ENCODE data around the gene SERPINI1. TPM values are rescaled to one million over a fixed set of nuclear protein-coding genes. Genes with fewer than 3 reads are reported as not detected.

The SERPINI1 gene
- total RNA-seq, 1 experiment from 2014 or later = 8.0 TPM

GRCh38 chr3:167714871-167715270 lies 20.6 kb upstream of the SERPINI1 start:
- H3K36me3 ChIP-seq (ENCODE audit: control insufficient read depth, insufficient read depth, low read length) = peaks cover 19% of the 10 kb centered on the region
- no peaks in the 10 kb centered on the region for H3K4me1 ChIP-seq (ENCODE audit: control insufficient read depth, insufficient read depth, low read length)
- H3K27me3 ChIP-seq (ENCODE audit: control insufficient read depth, insufficient read depth, low read length) = no peaks in the 10 kb centered on the region
- ChIA-PET CTCF (interaction anchor here (0.7 kb wide), 1 partner anchor 15 kb away, joined by 4 read pairs; no protein-coding TSS in a partner anchor), POLR2A (no interaction called here)
- in situ Hi-C loops (cut with HindIII; ENCODE audit: low pct_unique_long_range_greater_than_20kb, low sequenced_read_pairs) (no loop called here), intact Hi-C loops (cut with micrococcal nuclease; ENCODE audit: unreplicated experiment) (no loop called here)
- no TSS peak for BruUV-seq (replicated peaks)
- H3K4me3 ChIP-seq (ENCODE audit: low read depth in 2 of 2, low read length in 2 of 2) = no peak overlapping the region
- ATAC-seq (no peak), DNase-seq (ENCODE audit: low read depth, low spot score) (no peak)
- no peaks in the 10 kb centered on the region for H3K9me3 ChIP-seq (ENCODE audit: control insufficient read depth, insufficient read depth, low read depth, low read length)
- no peak for TF ChIP-seq TCF7L2 (IDR thresholded peaks at IDR 0.05; ENCODE audit: low read depth, low read length)
- TF ChIP-seq SIN3A (IDR thresholded peaks at IDR 0.05; ENCODE audit: borderline replicate concordance, insufficient read depth, low read depth, low read length) = no peak
- no peak; the same call in 1 of the 2 replicates for TF ChIP-seq CTCF (IDR thresholded peaks at IDR 0.05)
- TF ChIP-seq POLR2AphosphoS5 (IDR thresholded peaks at IDR 0.05; ENCODE audit: low read depth, low read length) = no peak
- TF ChIP-seq, protein P1, sequence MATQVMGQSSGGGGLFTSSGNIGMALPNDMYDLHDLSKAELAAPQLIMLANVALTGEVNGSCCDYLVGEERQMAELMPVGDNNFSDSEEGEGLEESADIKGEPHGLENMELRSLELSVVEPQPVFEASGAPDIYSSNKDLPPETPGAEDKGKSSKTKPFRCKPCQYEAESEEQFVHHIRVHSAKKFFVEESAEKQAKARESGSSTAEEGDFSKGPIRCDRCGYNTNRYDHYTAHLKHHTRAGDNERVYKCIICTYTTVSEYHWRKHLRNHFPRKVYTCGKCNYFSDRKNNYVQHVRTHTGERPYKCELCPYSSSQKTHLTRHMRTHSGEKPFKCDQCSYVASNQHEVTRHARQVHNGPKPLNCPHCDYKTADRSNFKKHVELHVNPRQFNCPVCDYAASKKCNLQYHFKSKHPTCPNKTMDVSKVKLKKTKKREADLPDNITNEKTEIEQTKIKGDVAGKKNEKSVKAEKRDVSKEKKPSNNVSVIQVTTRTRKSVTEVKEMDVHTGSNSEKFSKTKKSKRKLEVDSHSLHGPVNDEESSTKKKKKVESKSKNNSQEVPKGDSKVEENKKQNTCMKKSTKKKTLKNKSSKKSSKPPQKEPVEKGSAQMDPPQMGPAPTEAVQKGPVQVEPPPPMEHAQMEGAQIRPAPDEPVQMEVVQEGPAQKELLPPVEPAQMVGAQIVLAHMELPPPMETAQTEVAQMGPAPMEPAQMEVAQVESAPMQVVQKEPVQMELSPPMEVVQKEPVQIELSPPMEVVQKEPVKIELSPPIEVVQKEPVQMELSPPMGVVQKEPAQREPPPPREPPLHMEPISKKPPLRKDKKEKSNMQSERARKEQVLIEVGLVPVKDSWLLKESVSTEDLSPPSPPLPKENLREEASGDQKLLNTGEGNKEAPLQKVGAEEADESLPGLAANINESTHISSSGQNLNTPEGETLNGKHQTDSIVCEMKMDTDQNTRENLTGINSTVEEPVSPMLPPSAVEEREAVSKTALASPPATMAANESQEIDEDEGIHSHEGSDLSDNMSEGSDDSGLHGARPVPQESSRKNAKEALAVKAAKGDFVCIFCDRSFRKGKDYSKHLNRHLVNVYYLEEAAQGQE (IDR thresholded peaks at IDR 0.05; ENCODE audit: insufficient read depth in 1 of 2, low read depth in 2 of 2, low read length in 1 of 2) = no peak
- no peak overlapping the region for H3K27ac ChIP-seq (ENCODE audit: low read length)

GRCh38 chr3:167716920-167717319 lies 18.6 kb upstream of the SERPINI1 start:
- DNase-seq (ENCODE audit: low read depth, low spot score) (no peak), ATAC-seq (no peak)
- no peaks in the 10 kb centered on the region for H3K9me3 ChIP-seq (ENCODE audit: control insufficient read depth, insufficient read depth, low read depth, low read length)
- ChIA-PET CTCF (no interaction called here), POLR2A (no interaction called here)
- H3K4me1 ChIP-seq (ENCODE audit: control insufficient read depth, insufficient read depth, low read length) = no peaks in the 10 kb centered on the region
- peaks cover 19% of the 10 kb centered on the region for H3K36me3 ChIP-seq (ENCODE audit: control insufficient read depth, insufficient read depth, low read length)
- TF ChIP-seq SIN3A (IDR thresholded peaks at IDR 0.05; ENCODE audit: borderline replicate concordance, insufficient read depth, low read depth, low read length) (no peak), TCF7L2 (IDR thresholded peaks at IDR 0.05; ENCODE audit: low read depth, low read length) (no peak), POLR2AphosphoS5 (IDR thresholded peaks at IDR 0.05; ENCODE audit: low read depth, low read length) (no peak), CTCF (IDR thresholded peaks at IDR 0.05) (no peak)
- TF ChIP-seq, protein P1 (IDR thresholded peaks at IDR 0.05; ENCODE audit: insufficient read depth in 1 of 2, low read depth in 2 of 2, low read length in 1 of 2) = no peak
- no peak overlapping the region for H3K4me3 ChIP-seq (ENCODE audit: low read depth in 2 of 2, low read length in 2 of 2)
- no peak overlapping the region for H3K27ac ChIP-seq (ENCODE audit: low read length)
- BruUV-seq (replicated peaks) = no TSS peak
- intact Hi-C loops (cut with micrococcal nuclease; ENCODE audit: unreplicated experiment) (no loop called here), in situ Hi-C loops (cut with HindIII; ENCODE audit: low pct_unique_long_range_greater_than_20kb, low sequenced_read_pairs) (no loop called here)
- no peaks in the 10 kb centered on the region for H3K27me3 ChIP-seq (ENCODE audit: control insufficient read depth, insufficient read depth, low read length)
